IPS-15b (cell line): ENCODE measurements around the gene GCNT2.

ENCODE experiments used
- H3K27me3 ChIP-seq: one replicate; pipeline ENCODE4 v1.6.1; 2013; ENCODE audit warnings: low read length; ENCODE audit not compliant: control insufficient read depth, insufficient read depth
- H3K36me3 ChIP-seq: one replicate; pipeline ENCODE4 v1.6.1; 2013; ENCODE audit warnings: low read length; ENCODE audit not compliant: control insufficient read depth, insufficient read depth
- H3K4me1 ChIP-seq: one replicate; pipeline ENCODE4 v1.6.1; 2013; ENCODE audit warnings: mild to moderate bottlenecking, low read length; ENCODE audit not compliant: control insufficient read depth, insufficient read depth
- H3K4me3 ChIP-seq: one replicate; pipeline ENCODE4 v1.5.1; 2013; ENCODE audit warnings: low read depth, low read length
- H3K9ac ChIP-seq: one replicate; pipeline ENCODE4 v1.6.1; 2013; ENCODE audit warnings: low read depth, mild to moderate bottlenecking, low read length
- H3K9me3 ChIP-seq: one replicate; pipeline ENCODE4 v1.6.1; 2013; ENCODE audit warnings: mild to moderate bottlenecking, low read length; ENCODE audit not compliant: control insufficient read depth, insufficient read depth

Gene GCNT2

DNA sequence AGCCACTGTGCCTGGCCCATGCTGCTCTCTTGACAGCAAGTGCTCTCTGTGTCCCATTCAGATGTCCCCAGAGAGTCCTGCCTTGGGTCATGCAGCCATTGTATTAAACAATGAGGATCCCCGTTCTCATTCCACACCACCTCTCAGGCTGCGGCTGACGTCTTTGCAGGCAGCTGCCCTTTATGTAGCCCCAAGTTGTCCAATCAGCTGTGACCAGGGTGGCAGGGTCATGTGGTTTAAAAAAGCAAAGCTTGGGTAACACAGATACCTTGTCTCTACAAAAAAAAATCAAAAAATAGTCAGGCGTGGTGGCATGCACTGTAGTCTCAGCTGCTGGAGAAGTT is 13.2 kb downstream of the GCNT2 start:
- Histone ChIP-seq H3K9ac (no peak overlapping the region), H3K4me3 (no peak overlapping the region), H3K4me1 (no peaks in the 10 kb centered on the region)

DNA sequence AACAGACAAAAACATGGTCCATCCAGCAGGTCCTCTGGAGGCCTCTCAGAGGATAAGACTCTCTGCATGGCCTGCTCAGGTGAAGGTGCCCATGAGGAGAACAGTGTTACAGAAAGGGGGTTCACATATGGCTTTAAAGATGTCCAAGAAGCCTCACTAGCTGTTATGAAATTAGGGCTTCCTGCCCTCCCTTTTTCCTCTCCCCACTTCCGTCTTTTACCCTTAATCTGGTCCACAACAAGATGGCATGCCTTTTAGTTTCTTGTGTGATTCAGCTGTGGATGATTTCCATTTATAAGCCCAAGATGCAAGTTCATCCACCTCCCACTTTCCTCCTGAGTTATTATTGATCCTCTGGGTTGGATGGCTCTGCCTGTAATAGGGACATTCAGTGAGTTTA is 14.0 kb downstream of the GCNT2 start:
- Histone ChIP-seq H3K36me3 (no peaks in the 10 kb centered on the region), H3K9me3 (no peaks in the 10 kb centered on the region), H3K4me3 (no peak overlapping the region), H3K27me3 (no peaks in the 10 kb centered on the region), H3K4me1 (no peaks in the 10 kb centered on the region), H3K9ac (no peak overlapping the region)

More for the DNA sequence above, 13.2 kb downstream of the GCNT2 start:
- Histone ChIP-seq H3K9me3 (no peaks in the 10 kb centered on the region), H3K27me3 (no peaks in the 10 kb centered on the region), H3K36me3 (no peaks in the 10 kb centered on the region)

DNA sequence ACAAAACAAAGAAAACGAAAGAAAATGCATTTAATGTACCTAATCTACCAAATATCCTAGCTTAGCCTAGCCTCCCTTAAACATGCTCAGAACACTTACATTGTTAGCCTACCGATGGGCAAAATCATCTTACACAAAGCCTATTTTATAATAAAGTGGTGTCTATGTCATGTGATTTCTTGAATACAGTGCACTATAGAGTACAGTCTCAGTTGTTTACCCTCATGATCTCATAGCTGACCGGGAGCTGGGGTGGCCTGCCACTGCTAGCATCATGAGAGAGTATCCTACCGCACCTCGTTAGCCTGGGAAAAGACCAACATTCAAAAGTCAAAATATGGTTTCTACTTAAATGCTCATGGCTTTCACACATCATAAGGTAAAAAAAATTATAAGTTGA is 16.6 kb downstream of the GCNT2 start:
- no peak overlapping the region for H3K4me3 ChIP-seq
- no peaks in the 10 kb centered on the region for H3K27me3 ChIP-seq
- no peaks in the 10 kb centered on the region for H3K36me3 ChIP-seq
- no peaks in the 10 kb centered on the region for H3K4me1 ChIP-seq
- H3K9me3 ChIP-seq = no peaks in the 10 kb centered on the region
- no peak overlapping the region for H3K9ac ChIP-seq

DNA sequence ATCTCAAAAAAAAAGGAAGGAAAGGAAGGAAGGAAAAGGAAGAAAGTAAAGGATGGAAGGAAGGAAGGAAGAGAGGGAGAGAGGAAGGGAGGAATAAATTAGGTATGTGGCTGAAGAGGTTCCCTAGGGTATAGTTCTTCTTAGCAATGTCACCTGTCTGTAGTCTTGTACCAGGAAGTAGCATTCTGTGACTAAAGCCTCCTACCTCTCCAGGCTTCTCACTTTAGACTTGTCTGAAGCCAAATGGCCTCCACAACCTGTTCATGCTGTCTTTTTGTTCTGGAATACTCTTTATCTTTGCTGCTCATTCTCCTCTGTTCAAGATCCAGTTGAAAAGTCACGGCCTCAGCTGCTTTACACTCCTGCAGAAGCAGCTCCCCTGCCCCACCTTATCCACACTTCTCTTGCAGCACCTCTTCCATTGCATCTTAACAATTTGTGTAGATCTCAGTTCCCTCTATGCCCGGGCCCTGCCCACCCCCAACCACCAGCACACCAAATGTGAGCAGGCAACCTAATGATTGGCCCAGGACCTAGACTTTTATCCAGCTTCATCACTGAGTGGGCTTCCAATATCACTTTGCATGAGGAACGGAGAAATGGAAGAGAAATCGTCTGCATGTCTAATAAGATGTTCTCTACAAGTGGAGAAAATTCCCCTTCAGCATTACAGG is 19.1 kb downstream of the GCNT2 start:
- Histone ChIP-seq H3K27me3 (no peaks in the 10 kb centered on the region), H3K4me1 (no peaks in the 10 kb centered on the region), H3K9ac (no peak overlapping the region), H3K4me3 (no peak overlapping the region), H3K36me3 (no peaks in the 10 kb centered on the region), H3K9me3 (no peaks in the 10 kb centered on the region)

DNA sequence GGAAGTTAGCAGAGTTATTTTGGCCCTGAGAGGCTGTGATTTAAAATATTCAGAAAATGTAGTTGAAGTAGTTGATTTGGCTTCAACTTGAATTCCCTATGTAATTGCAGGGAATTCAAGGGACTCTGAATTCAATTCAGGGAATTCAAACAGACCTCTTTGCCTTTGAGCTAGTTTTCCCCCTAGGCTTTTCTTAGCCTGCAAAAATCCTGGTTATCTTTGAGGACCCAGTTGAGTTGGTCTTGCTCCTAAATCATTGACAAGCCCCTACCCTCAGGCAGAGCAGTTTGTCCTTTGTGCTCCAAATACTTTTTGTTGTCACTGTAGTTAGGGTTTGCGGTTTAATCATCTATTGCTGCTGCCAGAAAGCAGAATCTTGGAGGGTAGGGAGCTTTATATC is 20.4 kb downstream of the GCNT2 start:
- Histone ChIP-seq H3K9me3 (no peaks in the 10 kb centered on the region), H3K4me1 (no peaks in the 10 kb centered on the region), H3K36me3 (no peaks in the 10 kb centered on the region), H3K9ac (no peak overlapping the region), H3K27me3 (no peaks in the 10 kb centered on the region), H3K4me3 (no peak overlapping the region)

DNA sequence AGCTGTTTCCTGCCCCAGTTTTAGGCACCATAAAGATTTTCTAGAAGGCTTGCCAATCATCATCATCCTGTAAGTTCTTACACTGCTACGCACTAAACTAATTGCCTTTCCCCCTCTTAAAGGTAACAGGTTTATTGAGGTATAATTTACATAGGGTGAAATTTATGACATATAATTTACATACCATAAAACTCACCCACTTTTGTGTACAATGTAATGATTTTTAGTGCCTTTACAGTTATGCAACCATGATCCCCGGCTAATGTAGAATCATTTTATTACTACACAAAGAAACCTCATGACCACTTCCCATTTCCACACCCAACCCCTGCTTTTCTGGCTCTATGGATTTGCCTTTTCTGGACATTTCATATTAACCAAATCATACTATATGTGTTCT is 21.1 kb downstream of the GCNT2 start:
- H3K4me3 ChIP-seq = no peak overlapping the region
- no peaks in the 10 kb centered on the region for H3K27me3 ChIP-seq
- H3K36me3 ChIP-seq = no peaks in the 10 kb centered on the region

DNA sequence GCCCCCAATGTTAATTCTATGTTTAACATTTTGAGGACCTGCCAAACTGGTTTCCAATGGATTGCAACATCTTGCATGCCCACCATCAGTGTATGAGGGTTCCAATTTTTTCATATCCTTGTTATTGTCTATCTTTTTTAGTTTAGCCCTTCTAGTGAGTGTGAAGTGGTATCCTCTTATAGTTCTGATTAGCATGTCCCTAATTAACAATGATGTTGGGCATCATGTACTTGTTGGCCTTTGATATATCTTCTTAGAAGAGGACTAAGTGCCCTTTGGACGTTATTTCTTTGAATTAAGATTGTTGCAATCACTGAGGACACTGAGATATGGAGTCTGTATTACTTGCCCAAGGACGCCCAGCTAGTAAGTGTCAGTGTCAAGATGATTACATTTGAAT is 22.3 kb downstream of the GCNT2 start:
- H3K9ac ChIP-seq = no peak overlapping the region
- H3K9me3 ChIP-seq = no peaks in the 10 kb centered on the region
- no peaks in the 10 kb centered on the region for H3K27me3 ChIP-seq
- no peaks in the 10 kb centered on the region for H3K36me3 ChIP-seq
- H3K4me3 ChIP-seq = no peak overlapping the region
- no peaks in the 10 kb centered on the region for H3K4me1 ChIP-seq

More for the DNA sequence above, 21.1 kb downstream of the GCNT2 start:
- H3K4me1 ChIP-seq = no peaks in the 10 kb centered on the region
- no peaks in the 10 kb centered on the region for H3K9me3 ChIP-seq
- no peak overlapping the region for H3K9ac ChIP-seq

DNA sequence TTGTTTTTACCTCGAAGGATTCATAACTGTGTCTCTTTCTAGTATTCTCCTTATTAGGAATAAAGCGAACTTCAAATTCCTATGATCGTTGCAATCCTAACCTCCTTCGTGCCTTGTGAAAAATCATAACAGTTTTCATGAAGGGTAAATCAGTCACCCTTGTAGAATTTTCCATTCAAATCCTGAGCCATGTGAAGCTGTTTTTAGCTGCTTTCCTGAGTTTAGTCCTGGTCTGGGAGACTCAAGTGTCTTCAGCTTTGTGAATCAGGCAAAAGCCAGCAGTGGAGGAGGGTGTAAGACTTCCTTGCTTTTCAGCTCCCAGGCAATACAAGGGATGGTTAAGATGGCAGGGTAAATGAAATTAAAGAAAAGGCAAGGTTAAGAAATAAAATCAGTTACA is 24.3 kb downstream of the GCNT2 start:
- no peak overlapping the region for H3K9ac ChIP-seq
- H3K9me3 ChIP-seq = no peaks in the 10 kb centered on the region
- no peak overlapping the region for H3K4me3 ChIP-seq
- no peaks in the 10 kb centered on the region for H3K27me3 ChIP-seq
- H3K4me1 ChIP-seq = no peaks in the 10 kb centered on the region
- no peaks in the 10 kb centered on the region for H3K36me3 ChIP-seq

DNA sequence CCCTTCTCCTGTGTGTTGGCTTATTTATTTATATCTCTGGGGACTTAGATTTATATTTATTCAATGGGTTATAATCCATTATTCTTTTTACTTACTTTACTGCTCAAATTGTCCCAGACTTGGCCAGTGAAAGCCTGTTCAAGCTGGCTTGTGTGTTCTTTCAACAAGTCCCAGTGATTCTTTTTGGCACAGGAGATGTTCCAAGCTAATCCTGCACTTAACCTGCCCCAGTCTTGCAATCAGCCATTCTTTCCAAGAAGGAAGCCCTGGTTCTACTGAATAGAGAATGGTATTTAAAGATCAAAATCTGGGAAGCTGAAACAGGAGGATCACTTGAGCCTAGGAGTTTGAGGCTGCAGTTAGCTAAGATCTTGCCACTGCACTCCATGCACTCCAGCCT is 26.7 kb downstream of the GCNT2 start:
- Histone ChIP-seq H3K9ac (no peak overlapping the region), H3K4me3 (no peak overlapping the region), H3K27me3 (no peaks in the 10 kb centered on the region), H3K9me3 (no peaks in the 10 kb centered on the region), H3K36me3 (no peaks in the 10 kb centered on the region), H3K4me1 (no peaks in the 10 kb centered on the region)

DNA sequence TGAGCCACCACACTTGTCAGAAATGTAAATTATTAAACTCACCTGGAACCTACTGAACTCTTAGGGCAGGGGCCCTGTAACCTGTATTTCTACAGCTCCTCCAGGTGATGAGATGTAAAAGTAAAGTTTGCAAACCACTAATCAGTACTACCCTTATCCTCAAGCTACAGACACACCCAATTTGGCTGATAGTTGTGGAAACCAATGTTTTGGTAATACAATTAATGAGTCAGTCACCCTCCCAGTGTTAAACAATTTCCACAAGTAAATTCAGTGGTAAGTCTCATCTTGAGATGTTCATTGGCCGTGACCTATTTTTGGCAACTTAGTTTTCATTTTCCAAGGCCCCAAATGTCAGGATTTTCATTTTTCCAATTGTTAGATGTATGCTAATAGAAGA is 29.6 kb downstream of the GCNT2 start:
- H3K9ac ChIP-seq = no peak overlapping the region
- H3K36me3 ChIP-seq = no peaks in the 10 kb centered on the region
- no peaks in the 10 kb centered on the region for H3K9me3 ChIP-seq
- no peak overlapping the region for H3K4me3 ChIP-seq
- no peaks in the 10 kb centered on the region for H3K27me3 ChIP-seq
- H3K4me1 ChIP-seq = peaks cover 15% of the 10 kb centered on the region

DNA sequence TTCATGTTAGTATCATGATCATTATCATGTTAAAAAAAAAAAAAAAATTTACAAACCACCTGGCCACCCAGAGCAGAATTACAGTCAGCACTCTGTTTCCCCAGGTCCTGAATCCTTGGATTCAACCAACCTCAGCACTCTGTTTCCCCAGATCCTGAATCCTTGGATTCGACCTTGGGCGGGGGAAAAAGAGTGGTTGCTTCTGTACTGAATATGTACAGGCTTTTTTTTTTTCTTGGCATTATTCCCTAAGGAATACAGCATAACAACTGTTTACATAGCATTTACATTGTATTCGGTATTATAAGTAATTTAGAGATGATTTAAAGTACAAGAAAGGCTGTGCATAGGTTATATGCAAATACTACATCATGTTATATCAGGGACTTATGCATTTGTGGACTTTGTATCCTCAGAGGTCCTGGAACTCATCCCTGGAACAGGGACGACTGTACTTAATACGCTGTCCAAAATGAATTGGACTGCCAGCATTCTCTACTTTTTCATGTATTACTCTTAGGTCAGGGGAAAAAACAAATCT is 31.2 kb downstream of the GCNT2 start:
- Histone ChIP-seq H3K27me3 (no peaks in the 10 kb centered on the region), H3K4me3 (no peak overlapping the region), H3K9ac (no peak overlapping the region)

DNA sequence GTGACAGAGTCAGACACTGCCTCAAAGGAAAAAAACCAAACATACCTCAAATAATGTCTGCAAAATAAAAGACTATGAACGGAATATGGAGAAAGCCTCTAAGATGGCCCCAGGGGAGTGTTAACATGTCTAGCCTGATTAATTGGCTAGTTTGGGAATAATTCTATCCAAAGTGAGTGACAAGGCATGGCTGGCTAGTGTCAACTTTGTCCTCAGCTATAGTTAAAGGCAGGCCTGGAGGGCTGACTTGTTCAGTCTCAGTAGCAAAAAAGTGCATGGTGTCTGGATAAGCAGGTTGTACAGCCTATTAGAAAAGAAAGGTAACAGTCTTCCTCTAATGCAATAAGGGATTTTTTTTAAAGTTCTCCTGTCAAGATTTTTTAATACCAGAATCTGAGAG is 32.7 kb downstream of the GCNT2 start:
- Histone ChIP-seq H3K36me3 (no peaks in the 10 kb centered on the region), H3K9ac (no peak overlapping the region), H3K27me3 (no peaks in the 10 kb centered on the region), H3K4me3 (no peak overlapping the region), H3K4me1 (peaks cover 18% of the 10 kb centered on the region), H3K9me3 (no peaks in the 10 kb centered on the region)

More for the DNA sequence above, 31.2 kb downstream of the GCNT2 start:
- Histone ChIP-seq H3K4me1 (peaks cover 17% of the 10 kb centered on the region), H3K36me3 (no peaks in the 10 kb centered on the region), H3K9me3 (no peaks in the 10 kb centered on the region)
